Colon (tissue), 2 donors: Measurements from ENCODE around the gene EBF3.

ENCODE experiments used
- FAIRE-seq: peaks from 2 replicates; lab custom pipeline; 2012; peaks lifted over from hg19 to GRCh38; lab: Jason Lieb, UNC
- donor health status: control.
- donor health status: control.

EBF3 gene

GRCh38 chr10:129852829-129853561 lies 111.1 kb downstream of the EBF3 start:
- no peak for FAIRE-seq

- FAIRE-seq, result no peak
Measured at GRCh38 chr10:129851941-129852640, 112.0 kb downstream of the EBF3 start.

DNA sequence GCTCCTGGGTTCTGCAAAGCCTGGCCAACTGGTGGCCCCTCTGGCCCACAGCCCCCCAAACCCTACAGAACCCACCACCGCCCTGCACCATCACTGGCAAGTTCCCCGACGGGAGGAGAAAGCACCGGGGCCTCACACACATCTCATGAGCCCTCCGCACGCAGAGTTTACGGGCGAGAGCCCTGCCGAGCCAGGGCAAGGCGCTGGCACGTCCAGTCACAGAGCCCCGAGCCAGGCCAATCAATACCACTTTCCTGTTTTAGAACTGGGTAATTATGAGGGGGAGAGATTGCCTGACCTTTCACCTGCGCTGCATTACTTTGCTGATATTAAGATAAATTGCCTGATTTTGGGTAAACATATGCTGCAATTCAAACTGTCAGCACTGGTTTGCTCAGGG lies 113.3 kb downstream of the EBF3 start:
- FAIRE-seq, result no peak

DNA sequence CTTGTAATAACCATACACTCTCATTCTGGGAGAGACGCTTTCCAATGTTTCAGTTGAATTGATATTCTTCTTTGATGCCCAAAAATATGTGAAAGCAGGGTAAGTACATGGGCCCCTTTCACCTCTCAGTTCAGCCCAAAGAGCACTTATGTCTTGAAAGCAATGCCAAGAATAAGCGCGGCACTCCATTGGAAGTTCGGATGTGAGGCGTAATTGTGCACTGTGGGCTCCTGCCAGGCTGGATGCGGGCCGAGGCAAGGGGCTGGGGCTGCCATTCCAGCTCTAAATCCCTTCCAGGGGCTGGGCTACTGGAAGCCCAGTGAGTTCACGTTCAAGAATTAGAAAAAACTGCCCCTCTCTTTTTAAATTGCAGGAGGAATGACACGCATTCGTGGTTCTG lies 113.8 kb downstream of the EBF3 start:
- no peak for FAIRE-seq

DNA sequence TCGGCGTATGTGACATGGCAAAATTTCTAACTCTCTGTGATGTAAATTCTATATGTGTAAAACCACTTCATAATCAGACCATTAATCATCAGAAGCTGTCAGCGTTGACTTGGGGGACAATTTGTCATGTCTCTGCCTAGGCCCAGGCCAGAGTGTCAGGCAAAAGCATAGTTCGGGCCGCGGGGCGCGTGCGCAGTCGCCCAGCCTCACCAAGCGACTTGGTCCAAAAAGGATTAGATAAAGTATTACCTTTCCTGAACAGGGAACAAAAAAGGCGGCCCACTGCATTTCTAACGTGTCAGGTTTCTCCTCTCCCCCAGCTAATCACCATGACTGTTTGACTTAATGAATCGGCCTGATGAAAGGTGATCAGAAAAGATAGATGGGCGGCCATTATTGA lies 114.2 kb downstream of the EBF3 start:
- no peak for FAIRE-seq

GRCh38 chr10:129849452-129849750 lies 114.7 kb downstream of the EBF3 start:
- no peak for FAIRE-seq

- no peak for FAIRE-seq
Measured at GRCh38 chr10:129848696-129849451, 115.2 kb downstream of the EBF3 start.

DNA sequence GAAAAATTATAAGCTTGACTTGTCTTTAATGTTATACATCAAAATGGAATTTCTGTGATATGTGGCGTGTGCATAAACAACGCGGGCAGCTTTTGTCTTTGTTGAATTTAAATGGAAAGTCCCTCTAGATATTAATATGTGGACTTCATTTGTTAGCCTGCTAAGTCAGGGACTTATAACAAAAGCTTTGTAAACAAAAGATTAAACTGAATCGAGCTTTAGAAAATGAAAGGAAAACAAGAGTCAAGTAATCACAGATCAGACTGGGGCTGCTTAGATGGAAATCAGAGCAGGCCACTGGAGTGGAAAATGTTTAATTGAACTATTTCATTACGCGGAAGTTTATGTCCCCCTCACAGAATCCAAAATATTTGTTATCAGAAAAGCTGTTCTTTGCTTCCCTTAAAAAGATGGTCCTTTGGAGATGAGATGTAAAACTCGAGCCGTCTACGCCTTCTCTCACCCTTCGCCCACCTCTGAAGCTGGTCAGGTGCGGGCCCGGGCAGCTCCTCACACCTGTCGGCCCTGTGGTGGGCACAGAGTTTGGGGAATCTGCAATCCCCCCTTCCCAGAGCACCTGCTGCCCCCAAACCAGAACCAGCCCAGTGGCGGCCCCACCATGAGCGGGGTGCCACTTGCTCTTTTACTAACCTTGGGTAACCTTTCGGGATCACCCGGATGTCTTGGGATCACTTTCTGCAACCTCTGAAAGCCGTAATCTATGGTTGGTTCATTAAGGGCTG lies 116.2 kb downstream of the EBF3 start:
- FAIRE-seq, result no peak

- no peak for FAIRE-seq
Measured at GRCh38 chr10:129846991-129847391, 117.1 kb downstream of the EBF3 start.

- no peak for FAIRE-seq
Measured at GRCh38 chr10:129845111-129845753, 118.8 kb downstream of the EBF3 start.

DNA sequence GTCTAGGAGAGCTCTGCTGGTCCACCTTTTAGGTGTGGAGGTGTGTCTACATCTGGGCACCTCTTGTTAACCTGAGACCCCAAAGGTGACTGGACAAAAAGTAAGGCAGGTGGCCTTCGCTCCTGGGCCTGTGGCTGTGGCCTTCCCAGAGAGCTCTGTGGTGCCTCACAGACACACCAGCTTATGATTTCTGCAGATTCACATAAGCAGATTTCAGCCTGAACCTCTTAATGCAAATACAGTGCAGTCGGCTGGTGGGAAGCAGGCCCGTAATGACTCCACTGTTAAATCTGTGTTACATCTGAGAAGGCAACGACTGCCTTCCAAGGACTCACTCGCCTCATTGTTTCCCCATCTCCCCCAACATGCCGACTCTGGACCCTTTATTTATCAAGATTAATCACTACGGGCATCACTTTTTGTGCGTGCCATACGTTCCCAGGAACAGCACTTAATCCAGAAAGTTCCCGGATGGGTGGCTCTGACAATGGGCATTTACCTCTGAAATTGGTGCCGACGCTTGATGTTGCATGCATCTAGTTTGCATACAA lies 119.8 kb downstream of the EBF3 start:
- FAIRE-seq, result no peak

- FAIRE-seq, result no peak
Measured at GRCh38 chr10:129843702-129844101, 120.4 kb downstream of the EBF3 start.

DNA sequence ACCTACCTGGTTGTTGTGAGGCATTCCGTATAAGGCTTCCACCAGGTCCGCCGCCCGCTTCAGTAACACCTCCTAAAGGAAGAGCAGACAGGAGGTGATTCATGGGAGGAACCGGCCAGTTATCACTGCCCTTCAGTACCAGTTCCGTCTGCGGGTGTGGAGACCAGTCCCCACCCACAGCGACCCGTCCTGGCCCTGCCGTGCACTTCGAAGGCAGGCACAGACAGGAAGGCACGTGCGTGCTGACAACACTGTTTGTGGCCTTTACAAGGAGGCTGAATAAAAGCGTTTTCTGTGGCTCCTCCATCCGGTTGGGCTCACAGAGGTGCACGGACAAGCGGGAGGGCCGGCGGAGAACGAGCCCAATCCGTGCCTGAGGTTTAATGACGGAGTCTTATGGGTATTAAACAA lies 120.9 kb downstream of the EBF3 start:
- FAIRE-seq, result no peak

- FAIRE-seq, result no peak
Measured at GRCh38 chr10:129842031-129842430, 122.0 kb downstream of the EBF3 start.

DNA sequence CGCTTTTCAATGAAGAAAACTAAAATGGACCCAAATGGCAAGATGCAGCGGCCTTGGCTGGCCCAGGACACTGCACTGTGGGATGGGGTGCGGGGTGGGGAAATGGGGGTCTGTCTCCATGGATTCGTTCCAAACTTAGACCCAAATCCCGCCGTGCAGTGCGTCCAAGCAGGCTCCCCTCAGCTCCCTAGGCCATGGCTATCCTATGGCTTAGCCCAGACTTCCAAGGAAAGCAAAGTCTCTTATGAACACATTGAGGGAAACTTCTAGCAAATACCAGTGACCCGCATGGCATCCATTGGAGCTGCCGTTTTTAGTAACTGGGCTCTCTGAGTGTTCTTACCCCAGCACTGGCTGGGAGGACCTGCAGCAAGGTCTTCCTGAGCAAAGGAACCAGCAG lies 122.5 kb downstream of the EBF3 start:
- no peak for FAIRE-seq

DNA sequence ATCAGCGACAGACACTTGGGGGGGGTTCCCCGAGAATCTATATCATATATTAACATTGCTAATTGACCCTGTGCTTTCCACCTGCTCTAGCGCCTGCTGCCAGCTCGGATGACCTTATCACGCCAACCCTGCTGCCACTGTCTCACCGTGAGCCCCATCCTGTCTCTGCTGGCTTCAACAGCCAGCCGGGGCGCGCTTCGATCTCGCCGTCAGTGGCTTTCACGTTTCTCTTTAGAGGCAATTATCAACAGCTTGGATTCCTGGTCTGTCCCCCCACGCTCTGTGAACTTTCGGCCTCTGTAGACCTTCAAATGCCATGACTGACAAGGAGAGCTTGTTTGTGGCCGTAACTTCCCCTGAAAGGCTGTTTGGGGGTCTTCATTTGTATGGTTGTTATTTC lies 123.0 kb downstream of the EBF3 start:
- FAIRE-seq, result no peak

- FAIRE-seq, result no peak
Measured at GRCh38 chr10:129840196-129840590, 123.9 kb downstream of the EBF3 start.

- no peak for FAIRE-seq
Measured at GRCh38 chr10:129839285-129840195, 124.5 kb downstream of the EBF3 start.

DNA sequence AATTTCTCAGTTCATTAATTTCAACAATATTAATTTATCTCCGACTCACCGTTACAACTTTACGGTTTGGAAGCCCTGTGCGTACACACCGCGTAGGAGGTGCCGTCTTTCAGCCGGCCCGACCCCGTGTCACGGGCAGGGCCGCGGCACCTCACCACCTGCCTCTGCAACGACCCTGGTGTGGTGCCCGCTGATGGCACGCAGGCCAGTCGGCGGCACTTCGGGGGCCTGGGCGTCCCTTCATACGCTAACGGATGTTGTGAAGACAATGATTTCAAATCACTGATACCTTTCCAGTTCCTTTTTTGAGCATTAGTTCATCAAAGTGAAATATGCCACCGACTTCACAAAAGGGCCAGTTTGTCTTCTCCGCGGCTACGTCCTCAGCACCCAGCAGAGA lies 125.3 kb downstream of the EBF3 start:
- FAIRE-seq, result no peak

DNA sequence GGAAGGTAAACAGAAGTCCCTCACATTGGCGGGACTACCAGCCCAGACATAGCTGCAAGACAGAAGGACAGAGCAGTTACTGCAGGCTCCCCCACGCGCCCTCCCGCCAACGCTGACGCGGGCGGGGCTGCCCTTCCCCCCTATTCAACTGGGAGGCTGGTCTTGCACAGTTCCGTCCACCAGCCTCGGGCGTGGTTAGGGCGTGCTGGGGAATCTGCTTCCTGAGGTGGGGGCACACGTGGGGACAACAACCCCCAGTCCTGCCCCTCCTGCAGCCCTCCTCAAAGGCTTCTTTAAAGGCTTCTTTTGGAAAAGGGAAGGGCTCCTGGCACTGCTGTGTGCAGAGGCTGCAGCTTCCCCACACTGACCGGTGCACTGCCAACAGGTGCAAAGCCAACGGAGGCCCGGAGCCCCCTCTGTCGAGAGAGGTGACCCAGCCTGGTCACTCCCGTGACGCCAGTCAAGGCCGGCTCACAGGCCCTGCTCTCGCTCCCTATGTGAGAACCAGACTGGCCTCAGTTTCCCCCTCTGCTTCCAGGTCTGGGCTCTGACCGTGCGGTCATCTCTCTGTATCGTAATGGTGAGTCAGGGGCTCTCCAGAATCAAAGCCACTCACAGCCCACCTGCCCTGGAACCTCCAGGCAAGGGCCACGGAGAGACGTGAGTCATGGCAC lies 126.0 kb downstream of the EBF3 start:
- no peak for FAIRE-seq
